HFFc6 (cell line): ENCODE data around the gene HMGXB3. TPM values are rescaled to one million over a fixed set of nuclear protein-coding genes. Genes with fewer than 3 reads are reported as not detected.
A peak's percentile ranks its signal among the peaks of the same experiment; 100 is the strongest.
"Not testable (repeated sequence)": the region's sequence is repeated elsewhere in the genome, so short reads cannot be mapped to it uniquely, and the experiment has no call there.

Experiments used
- DNase-seq: peaks from one replicate; pipeline ENCODE4 v3.0.0-alpha.2; 2018
- H3K27ac Mint-ChIP-seq: 2 replicates; pipeline ENCODE4 v1.8.0; 2020; ENCODE audit warnings: mild to moderate bottlenecking, mixed read lengths
- H3K27me3 Mint-ChIP-seq: 2 replicates; pipeline ENCODE4 v1.8.0; 2021; ENCODE audit warnings: mild to moderate bottlenecking, moderate library complexity, mixed read lengths; ENCODE audit not compliant: insufficient read depth
- H3K36me3 Mint-ChIP-seq: 2 replicates; pipeline ENCODE4 v1.8.0; 2021; ENCODE audit warnings: low read depth, mixed read lengths
- H3K4me1 Mint-ChIP-seq: 2 replicates; pipeline ENCODE4 v1.8.0; 2020; ENCODE audit warnings: low read depth, mixed read lengths
- H3K4me3 Mint-ChIP-seq: 2 replicates; pipeline ENCODE4 v1.8.0; 2020; ENCODE audit warnings: mild to moderate bottlenecking, moderate library complexity, mixed read lengths
- H3K9me3 Mint-ChIP-seq: 2 replicates; pipeline ENCODE4 v1.8.0; 2020; ENCODE audit warnings: mild to moderate bottlenecking, mixed read lengths
- CTCF ChIP-seq: fragments of 200-600 bp; sonication (generic); IDR thresholded peaks from 2 replicates; pipeline ENCODE4 v1.5.0; 2021; ENCODE audit warnings: antibody characterized with exemption, mild to moderate bottlenecking
- total RNA-seq, 6 experiments: library from RNA; stranded (reverse); fragmentation: NEBNext Ultra II Directional; extraction: Animal tissue kit (Norgen Biotek cat#: 25700); gene quantifications; 2 replicates in 1 of 6; 3 replicates in 5 of 6; pipeline ENCODE4 v1.2.3, GENCODE V29; 2021

The HMGXB3 gene
- total RNA-seq, 6 experiments from 2014 or later: 38.2 to 42.5 (median 40.5) TPM

GRCh38 chr5:150043657-150044328 lies 43.3 kb downstream of the HMGXB3 start:
- Mint-ChIP-seq H3K27me3 (peaks cover 2% of the 10 kb centered on the region), H3K36me3 (peaks cover 62% of the 10 kb centered on the region), H3K27ac (peak overlapping the region; percentile 74), H3K9me3 (no peaks in the 10 kb centered on the region), H3K4me1 (peaks cover 48% of the 10 kb centered on the region), H3K4me3 (peak overlapping the region; percentile 43)
- no peak for TF ChIP-seq CTCF
- no peak for DNase-seq

- Mint-ChIP-seq H3K4me1 (peaks cover 48% of the 10 kb centered on the region), H3K4me3 (peak overlapping the region; percentile 43; the same call in 1 of the 2 replicates), H3K36me3 (peaks cover 67% of the 10 kb centered on the region), H3K27ac (peak overlapping the region; percentile 74), H3K9me3 (no peaks in the 10 kb centered on the region), H3K27me3 (peaks cover 2% of the 10 kb centered on the region)
- peak; percentile 32 for DNase-seq
- TF ChIP-seq CTCF: no peak
Observed at GRCh38 chr5:150044329-150044681, 43.8 kb downstream of the HMGXB3 start.

GRCh38 chr5:150044712-150045111 lies 44.2 kb downstream of the HMGXB3 start:
- H3K27ac Mint-ChIP-seq: peak overlapping the region; percentile 74; the same call in 1 of the 2 replicates
- no peak for DNase-seq
- peaks cover 49% of the 10 kb centered on the region for H3K4me1 Mint-ChIP-seq
- H3K9me3 Mint-ChIP-seq: no peaks in the 10 kb centered on the region
- no peak for TF ChIP-seq CTCF
- peaks cover 68% of the 10 kb centered on the region for H3K36me3 Mint-ChIP-seq
- peaks cover 2% of the 10 kb centered on the region for H3K27me3 Mint-ChIP-seq
- H3K4me3 Mint-ChIP-seq: no peak overlapping the region

GRCh38 chr5:150045549-150045948 lies 45.0 kb downstream of the HMGXB3 start:
- Mint-ChIP-seq H3K9me3 (no peaks in the 10 kb centered on the region), H3K27me3 (peaks cover 2% of the 10 kb centered on the region), H3K36me3 (peaks cover 71% of the 10 kb centered on the region), H3K4me1 (peaks cover 57% of the 10 kb centered on the region), H3K4me3 (no peak overlapping the region), H3K27ac (no peak overlapping the region)
- no peak for DNase-seq
- TF ChIP-seq CTCF: peak; percentile 48

- no peak for DNase-seq
- Mint-ChIP-seq H3K27me3 (peaks cover 2% of the 10 kb centered on the region), H3K27ac (no peak overlapping the region), H3K9me3 (no peaks in the 10 kb centered on the region), H3K4me3 (no peak overlapping the region), H3K4me1 (peaks cover 62% of the 10 kb centered on the region), H3K36me3 (peaks cover 71% of the 10 kb centered on the region)
- no peak for TF ChIP-seq CTCF
Observed at GRCh38 chr5:150046031-150046430, 45.5 kb downstream of the HMGXB3 start.

- not testable (repeated sequence) for H3K4me3 Mint-ChIP-seq, H3K27me3 Mint-ChIP-seq, H3K9me3 Mint-ChIP-seq
- H3K27ac Mint-ChIP-seq: peak overlapping the region; percentile 78
- peaks cover 56% of the 10 kb centered on the region for H3K4me1 Mint-ChIP-seq
- H3K36me3 Mint-ChIP-seq: peaks cover 70% of the 10 kb centered on the region
- DNase-seq: peak; percentile 71
Observed at GRCh38 chr5:150050172-150050811, 49.8 kb downstream of the HMGXB3 start.
